NCI-H1105 (cell line): ENCODE measurements around the gene OSBPL1A.

Experiments used
- DNase-seq: peaks from one replicate; lab custom pipeline; 2025; lab: John Stamatoyannopoulos, UW

The OSBPL1A gene

GRCh38 chr18:24267878-24268277 lies 129.7 kb downstream of the OSBPL1A start:
- no peak for DNase-seq

GRCh38 chr18:24266131-24266530 lies 131.5 kb downstream of the OSBPL1A start:
- no peak for DNase-seq

- DNase-seq, result no peak
Observed at GRCh38 chr18:24265502-24266064, 132.0 kb downstream of the OSBPL1A start.

GRCh38 chr18:24263050-24263449 lies 134.6 kb downstream of the OSBPL1A start:
- no peak for DNase-seq

- DNase-seq, result no peak
Observed at GRCh38 chr18:24262087-24262486, 135.5 kb downstream of the OSBPL1A start.

- DNase-seq, result no peak
Observed at GRCh38 chr18:24259869-24260641, 137.6 kb downstream of the OSBPL1A start.

- DNase-seq, result no peak
Observed at GRCh38 chr18:24254071-24254470, 143.6 kb downstream of the OSBPL1A start.

- DNase-seq, result no peak
Observed at GRCh38 chr18:24249716-24250115, 147.9 kb downstream of the OSBPL1A start.

- no peak for DNase-seq
Observed at GRCh38 chr18:24248359-24248758, 149.3 kb downstream of the OSBPL1A start.

- DNase-seq, result no peak
Observed at GRCh38 chr18:24246143-24246542, 151.5 kb downstream of the OSBPL1A start.

GRCh38 chr18:24244698-24245097 lies 152.9 kb downstream of the OSBPL1A start:
- DNase-seq, result no peak

- DNase-seq, result no peak
Observed at GRCh38 chr18:24243677-24244076, 153.9 kb downstream of the OSBPL1A start.

- no peak for DNase-seq
Observed at GRCh38 chr18:24239341-24239740, 158.3 kb downstream of the OSBPL1A start.

- no peak for DNase-seq
Observed at GRCh38 chr18:24238387-24238786, 159.2 kb downstream of the OSBPL1A start.

- DNase-seq, result no peak
Observed at GRCh38 chr18:24234850-24235418, 162.7 kb downstream of the OSBPL1A start.

- no peak for DNase-seq
Observed at GRCh38 chr18:24234330-24234729, 163.3 kb downstream of the OSBPL1A start.

- DNase-seq, result no peak
Observed at GRCh38 chr18:24232800-24233199, 164.8 kb downstream of the OSBPL1A start.

- DNase-seq, result no peak
Observed at GRCh38 chr18:24231773-24232735, 165.6 kb downstream of the OSBPL1A start.

GRCh38 chr18:24230766-24231165 lies 166.9 kb downstream of the OSBPL1A start:
- no peak for DNase-seq

GRCh38 chr18:24228667-24229041 lies 169.0 kb downstream of the OSBPL1A start:
- DNase-seq, result no peak

GRCh38 chr18:24227977-24228666 lies 169.5 kb downstream of the OSBPL1A start:
- no peak for DNase-seq

- no peak for DNase-seq
Observed at GRCh38 chr18:24220318-24220688, 177.3 kb downstream of the OSBPL1A start.
